ENCODE results near the gene KXD1. TPM values are rescaled to one million over a fixed set of nuclear protein-coding genes. Genes with fewer than 3 reads are reported as not detected.

The KXD1 gene, protein sequence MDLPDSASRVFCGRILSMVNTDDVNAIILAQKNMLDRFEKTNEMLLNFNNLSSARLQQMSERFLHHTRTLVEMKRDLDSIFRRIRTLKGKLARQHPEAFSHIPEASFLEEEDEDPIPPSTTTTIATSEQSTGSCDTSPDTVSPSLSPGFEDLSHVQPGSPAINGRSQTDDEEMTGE
- total RNA-seq = 42.6 TPM
- 81.9 TPM for polyA plus RNA-seq
- long read RNA-seq, donor 1, transcript KXD1-201 (5 exons, 1,426 nt) = major isoform, 5 of 7 reads
- long read RNA-seq, donor 1, partial matches to known transcripts = 0 of 7 reads
- long read RNA-seq, donor 1, other reads (novel, unspliced or antisense) = 0 of 7 reads
- long read RNA-seq, donor 2, transcript KXD1-201 (5 exons, 1,426 nt) = major isoform, 33 of 95 reads
- long read RNA-seq, donor 2, transcript KXD1-205 (4 exons, 686 nt) = minor isoform, 12 of 95 reads
- long read RNA-seq, donor 2, partial matches to known transcripts = 41 of 95 reads
- long read RNA-seq, donor 2, other reads (novel, unspliced or antisense) = 0 of 95 reads
- long read RNA-seq, donor 3, transcript KXD1-217 (5 exons, 2,738 nt) = minor isoform, 5 of 47 reads
- long read RNA-seq, donor 3, transcript KXD1-201 (5 exons, 1,426 nt) = major isoform, 28 of 47 reads
- long read RNA-seq, donor 3, transcript KXD1-205 (4 exons, 686 nt) = minor isoform, 8 of 47 reads
- long read RNA-seq, donor 3, partial matches to known transcripts = 0 of 47 reads
- long read RNA-seq, donor 3, other reads (novel, unspliced or antisense) = 0 of 47 reads
- long read RNA-seq, donor 4, transcript KXD1-201 (5 exons, 1,426 nt) = major isoform, 16 of 23 reads
- long read RNA-seq, donor 4, transcript KXD1-205 (4 exons, 686 nt) = minor isoform, 5 of 23 reads
- long read RNA-seq, donor 4, partial matches to known transcripts = 0 of 23 reads
- long read RNA-seq, donor 4, other reads (novel, unspliced or antisense) = 0 of 23 reads
- long read RNA-seq, donor 5, transcript KXD1-205 (4 exons, 686 nt) = minor isoform, 6 of 49 reads
- long read RNA-seq, donor 5, transcript KXD1-201 (5 exons, 1,426 nt) = major isoform, 32 of 49 reads
- long read RNA-seq, donor 5, partial matches to known transcripts = 6 of 49 reads
- long read RNA-seq, donor 5, other reads (novel, unspliced or antisense) = 0 of 49 reads
- long read RNA-seq, donor 6, transcript KXD1-201 (5 exons, 1,426 nt) = major isoform, 21 of 44 reads
- long read RNA-seq, donor 6, transcript KXD1-205 (4 exons, 686 nt) = minor isoform, 5 of 44 reads
- long read RNA-seq, donor 6, partial matches to known transcripts = 12 of 44 reads
- long read RNA-seq, donor 6, other reads (novel, unspliced or antisense) = 0 of 44 reads
- long read RNA-seq, donor 7, transcript KXD1-201 (5 exons, 1,426 nt) = major isoform, 23 of 33 reads
- long read RNA-seq, donor 7, transcript KXD1-205 (4 exons, 686 nt) = minor isoform, 7 of 33 reads
- long read RNA-seq, donor 7, partial matches to known transcripts = 0 of 33 reads
- long read RNA-seq, donor 7, other reads (novel, unspliced or antisense) = 0 of 33 reads
- long read RNA-seq, donor 8, transcript KXD1-201 (5 exons, 1,426 nt) = major isoform, 9 of 13 reads
- long read RNA-seq, donor 8, partial matches to known transcripts = 0 of 13 reads
- long read RNA-seq, donor 8, other reads (novel, unspliced or antisense) = 0 of 13 reads
- long read RNA-seq, donor 9, transcript KXD1-201 (5 exons, 1,426 nt) = major isoform, 18 of 46 reads
- long read RNA-seq, donor 9, partial matches to known transcripts = 21 of 46 reads
- long read RNA-seq, donor 9, other reads (novel, unspliced or antisense) = 0 of 46 reads
- long read RNA-seq, donor 10, transcript KXD1-201 (5 exons, 1,426 nt) = major isoform, 15 of 25 reads
- long read RNA-seq, donor 10, transcript KXD1-205 (4 exons, 686 nt) = minor isoform, 6 of 25 reads
- long read RNA-seq, donor 10, partial matches to known transcripts = 0 of 25 reads
- long read RNA-seq, donor 10, other reads (novel, unspliced or antisense) = 0 of 25 reads

DNA sequence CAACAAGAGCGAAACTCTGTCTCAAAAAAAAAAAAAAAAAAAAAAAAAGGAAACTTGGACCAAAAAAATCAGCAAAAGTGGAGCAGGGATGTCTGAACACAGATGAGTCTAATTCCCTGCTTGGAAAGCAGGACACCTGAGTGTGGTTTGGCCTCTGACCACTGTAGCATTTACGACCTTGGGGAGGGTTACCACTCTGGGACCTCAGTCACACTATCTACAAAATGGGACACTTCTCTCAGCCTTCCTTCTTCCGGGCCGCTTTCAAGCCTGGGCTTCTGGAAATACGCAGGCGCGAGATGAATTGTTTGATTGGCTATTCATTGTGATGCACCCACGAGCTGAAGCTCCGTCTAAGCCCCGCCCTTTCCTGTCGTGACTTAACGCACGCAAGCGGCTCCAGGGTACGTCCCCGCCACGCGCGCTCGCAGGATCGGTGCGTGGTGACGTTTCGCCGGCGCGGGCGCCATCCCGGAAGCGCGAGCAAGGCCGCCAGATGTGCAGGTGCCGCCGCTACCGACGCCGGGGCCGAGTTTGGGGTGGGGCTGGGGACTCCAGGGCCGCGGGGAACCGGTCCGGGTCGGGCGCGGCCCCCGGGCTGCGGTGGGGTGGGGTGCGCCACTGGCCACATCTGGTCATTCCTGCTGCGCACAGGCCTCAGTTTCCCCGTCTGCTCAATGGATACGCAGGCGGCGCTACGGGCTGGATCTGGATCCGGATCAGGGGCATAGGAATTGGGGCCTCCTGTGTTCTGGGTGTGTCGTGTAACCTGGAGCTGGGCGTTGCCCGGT lies at the start of gene KXD1:
Gene KXD1, plus strand, starts transcription at position 460 of the 791 bp plus-strand sequence. CDS start 4,187 bp downstream, outside the sequence.
- Histone ChIP-seq H3K9me3 (ENCODE audit: control insufficient read depth in 2 of 2, insufficient read depth in 1 of 2, low read length in 1 of 2) (peaks cover 0 to 4% of the 10 kb centered on the region in 2 donors), H3K36me3 (ENCODE audit: control insufficient read depth in 2 of 2, insufficient read depth in 2 of 2, low read length in 1 of 2) (peaks cover 6 to 9% of the 10 kb centered on the region in 2 donors), H3K27ac (ENCODE audit: low read depth in 1 of 2, low read length in 1 of 2) (peak within 1 kb of the TSS; percentile 88 to 97), H3K27me3 (ENCODE audit: control insufficient read depth in 2 of 2, insufficient read depth in 1 of 2, low read length in 1 of 2) (no peaks in the 10 kb centered on the region), H3K4me3 (ENCODE audit: low read length in 2 of 2) (peak within 1 kb of the TSS; percentile 95 to 97), H3K4me1 (ENCODE audit: control insufficient read depth in 2 of 2, insufficient read depth in 2 of 2, low read length in 2 of 2) (peaks cover 7 to 15% of the 10 kb centered on the region in 2 donors)
- 2% methylated on average over 58 of the region's 58 CpGs for WGBS
- DNase-seq (ENCODE audit: low read depth in 6 of 9, low spot score in 9 of 9) = peak; percentile 97 to 100 (median 98)

DNA sequence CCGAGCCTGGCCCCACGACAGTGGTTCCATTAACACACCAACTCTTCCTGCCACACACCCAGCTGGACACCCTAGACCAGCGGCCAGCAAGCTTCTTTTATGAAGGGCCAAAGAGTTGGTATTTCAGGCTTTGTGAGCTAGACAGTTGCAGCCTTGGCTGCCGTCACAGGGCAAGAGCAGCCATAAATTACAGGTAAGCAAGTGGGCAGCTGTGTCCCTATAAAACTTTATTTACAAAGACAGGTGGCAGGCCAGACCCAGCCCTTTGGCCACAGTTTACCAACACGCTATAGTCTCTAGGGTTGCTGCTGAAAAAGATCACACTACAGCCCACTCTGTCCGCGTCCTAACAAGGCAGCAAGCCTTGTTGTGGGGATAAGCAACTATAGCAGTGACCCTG lies 49.1 kb upstream of the KXD1 start:
- no peak overlapping the region for H3K27ac ChIP-seq (ENCODE audit: low read depth in 1 of 2, low read length in 1 of 2)
- no peak overlapping the region for H3K4me3 ChIP-seq (ENCODE audit: low read length in 2 of 2)
- WGBS = 84% methylated on average over 7 of the region's 7 CpGs
- H3K36me3 ChIP-seq (ENCODE audit: control insufficient read depth in 2 of 2, insufficient read depth in 2 of 2, low read length in 1 of 2) = no peaks in the 10 kb centered on the region
- no peaks in the 10 kb centered on the region for H3K9me3 ChIP-seq (ENCODE audit: control insufficient read depth in 2 of 2, insufficient read depth in 1 of 2, low read length in 1 of 2)
- no peak for DNase-seq (ENCODE audit: low read depth in 6 of 9, low spot score in 9 of 9)
- no peaks in the 10 kb centered on the region for H3K27me3 ChIP-seq (ENCODE audit: control insufficient read depth in 2 of 2, insufficient read depth in 1 of 2, low read length in 1 of 2)
- peaks cover 4 to 43% of the 10 kb centered on the region in 2 donors for H3K4me1 ChIP-seq (ENCODE audit: control insufficient read depth in 2 of 2, insufficient read depth in 2 of 2, low read length in 2 of 2)

DNA sequence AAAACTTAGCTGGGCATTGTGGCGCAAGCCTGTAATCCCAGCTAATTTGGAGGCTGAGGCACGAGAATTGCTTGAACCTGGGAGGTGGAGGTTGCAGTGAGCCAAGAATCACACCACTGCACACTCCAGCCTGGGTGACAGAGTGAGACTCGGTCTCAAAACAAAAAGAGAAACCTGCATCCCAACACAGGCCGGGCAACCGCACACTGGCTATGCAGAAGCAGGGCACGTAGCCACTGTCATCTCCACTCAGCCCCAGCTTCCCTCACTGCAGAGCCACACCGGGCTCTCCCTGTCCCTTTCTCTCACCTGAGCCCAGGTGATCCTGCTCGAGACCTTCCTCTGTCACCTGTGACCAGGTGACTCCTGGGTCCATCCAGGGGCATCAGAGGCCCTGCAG lies 47.5 kb upstream of the KXD1 start:
- peaks cover 0 to 5% of the 10 kb centered on the region in 2 donors for H3K36me3 ChIP-seq (ENCODE audit: control insufficient read depth in 2 of 2, insufficient read depth in 2 of 2, low read length in 1 of 2)
- H3K4me1 ChIP-seq (ENCODE audit: control insufficient read depth in 2 of 2, insufficient read depth in 2 of 2, low read length in 2 of 2) = peaks cover 4 to 33% of the 10 kb centered on the region in 2 donors
- 98% methylated on average over 8 of the region's 8 CpGs for WGBS
- no peak overlapping the region for H3K27ac ChIP-seq (ENCODE audit: low read depth in 1 of 2, low read length in 1 of 2)
- no peaks in the 10 kb centered on the region for H3K27me3 ChIP-seq (ENCODE audit: control insufficient read depth in 2 of 2, insufficient read depth in 1 of 2, low read length in 1 of 2)
- no peak for DNase-seq (ENCODE audit: low read depth in 6 of 9, low spot score in 9 of 9)
- H3K4me3 ChIP-seq (ENCODE audit: low read length in 2 of 2) = no peak overlapping the region
- no peaks in the 10 kb centered on the region for H3K9me3 ChIP-seq (ENCODE audit: control insufficient read depth in 2 of 2, insufficient read depth in 1 of 2, low read length in 1 of 2)

DNA sequence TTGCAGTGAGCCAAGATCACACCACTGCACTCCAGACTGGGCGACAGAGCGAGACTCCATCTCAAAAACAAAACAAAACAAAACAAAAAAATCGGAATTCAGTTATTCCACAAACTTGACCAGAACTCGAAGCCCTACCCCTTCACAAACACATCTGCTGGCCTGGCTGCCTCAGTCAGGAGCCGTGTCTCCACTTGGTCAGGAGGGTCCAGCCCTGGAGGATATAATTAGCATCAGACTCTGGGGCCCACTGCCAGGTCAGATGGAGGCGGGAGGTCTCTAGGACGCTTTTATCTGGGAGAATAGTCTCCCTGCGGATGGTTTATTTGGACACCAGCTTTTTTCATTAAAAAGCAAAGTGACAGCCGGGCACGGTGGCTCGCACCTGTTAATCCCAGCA lies 43.8 kb upstream of the KXD1 start:
- H3K9me3 ChIP-seq (ENCODE audit: control insufficient read depth in 2 of 2, insufficient read depth in 1 of 2, low read length in 1 of 2) = no peaks in the 10 kb centered on the region
- no peak overlapping the region for H3K4me3 ChIP-seq (ENCODE audit: low read length in 2 of 2)
- no peaks in the 10 kb centered on the region for H3K27me3 ChIP-seq (ENCODE audit: control insufficient read depth in 2 of 2, insufficient read depth in 1 of 2, low read length in 1 of 2)
- peaks cover 0 to 8% of the 10 kb centered on the region in 2 donors for H3K36me3 ChIP-seq (ENCODE audit: control insufficient read depth in 2 of 2, insufficient read depth in 2 of 2, low read length in 1 of 2)
- H3K4me1 ChIP-seq (ENCODE audit: control insufficient read depth in 2 of 2, insufficient read depth in 2 of 2, low read length in 2 of 2) = peaks cover 0 to 11% of the 10 kb centered on the region in 2 donors
- WGBS = 88% methylated on average over 11 of the region's 11 CpGs
- H3K27ac ChIP-seq (ENCODE audit: low read depth in 1 of 2, low read length in 1 of 2) = no peak overlapping the region
- no peak for DNase-seq (ENCODE audit: low read depth in 6 of 9, low spot score in 9 of 9)

DNA sequence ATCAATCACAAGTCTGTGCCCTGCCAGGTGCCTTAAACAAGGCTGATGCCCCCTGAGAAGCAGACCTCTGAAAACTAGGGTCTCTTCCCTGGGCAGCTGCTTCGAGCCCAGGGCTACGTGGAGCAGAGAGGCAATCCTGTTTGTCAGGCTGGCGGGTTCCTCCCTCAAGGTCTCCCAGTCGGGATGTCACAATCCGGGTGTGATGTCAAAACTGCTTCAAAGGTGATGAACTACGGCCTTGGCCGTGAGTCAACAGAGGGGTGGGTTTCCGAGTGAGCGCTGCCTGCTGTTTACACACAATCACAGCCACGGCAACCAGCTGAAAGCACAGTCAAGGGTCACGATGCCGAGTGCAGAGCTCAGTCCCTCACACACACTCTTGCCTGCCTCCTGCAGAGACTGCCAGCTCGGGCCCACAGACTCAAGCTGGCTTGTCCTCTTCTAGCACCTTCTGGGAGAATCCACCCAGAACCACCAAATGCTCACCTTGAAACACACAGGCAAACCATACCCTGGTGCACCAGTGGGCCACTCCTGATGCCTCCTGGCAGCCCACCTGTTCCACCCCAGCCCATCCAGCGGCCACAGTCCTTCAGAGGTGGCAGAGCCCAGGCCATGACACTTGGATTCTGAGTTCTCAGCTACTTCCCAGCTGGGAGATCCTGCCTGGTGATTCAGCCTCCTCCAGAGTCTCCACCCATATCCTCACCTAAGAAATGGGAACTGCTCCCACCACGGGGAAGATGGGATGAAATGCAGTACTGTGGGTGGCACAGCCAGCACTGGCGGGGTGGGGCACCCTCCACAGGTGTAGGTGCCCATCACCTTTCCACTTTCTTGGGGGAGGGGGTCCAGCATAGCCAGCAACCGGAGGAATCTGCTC lies 42.6 kb upstream of the KXD1 start:
- peaks cover 3 to 14% of the 10 kb centered on the region in 2 donors for H3K4me1 ChIP-seq (ENCODE audit: control insufficient read depth in 2 of 2, insufficient read depth in 2 of 2, low read length in 2 of 2)
- no peak overlapping the region for H3K4me3 ChIP-seq (ENCODE audit: low read length in 2 of 2)
- peaks cover 0 to 8% of the 10 kb centered on the region in 2 donors for H3K36me3 ChIP-seq (ENCODE audit: control insufficient read depth in 2 of 2, insufficient read depth in 2 of 2, low read length in 1 of 2)
- no peaks in the 10 kb centered on the region for H3K27me3 ChIP-seq (ENCODE audit: control insufficient read depth in 2 of 2, insufficient read depth in 1 of 2, low read length in 1 of 2)
- DNase-seq (ENCODE audit: low read depth in 6 of 9, low spot score in 9 of 9) = no peak
- WGBS = 95% methylated on average over 17 of the region's 17 CpGs
- no peaks in the 10 kb centered on the region for H3K9me3 ChIP-seq (ENCODE audit: control insufficient read depth in 2 of 2, insufficient read depth in 1 of 2, low read length in 1 of 2)
- H3K27ac ChIP-seq (ENCODE audit: low read depth in 1 of 2, low read length in 1 of 2) = peak overlapping the region in 1 of 2 donors; percentile 54

DNA sequence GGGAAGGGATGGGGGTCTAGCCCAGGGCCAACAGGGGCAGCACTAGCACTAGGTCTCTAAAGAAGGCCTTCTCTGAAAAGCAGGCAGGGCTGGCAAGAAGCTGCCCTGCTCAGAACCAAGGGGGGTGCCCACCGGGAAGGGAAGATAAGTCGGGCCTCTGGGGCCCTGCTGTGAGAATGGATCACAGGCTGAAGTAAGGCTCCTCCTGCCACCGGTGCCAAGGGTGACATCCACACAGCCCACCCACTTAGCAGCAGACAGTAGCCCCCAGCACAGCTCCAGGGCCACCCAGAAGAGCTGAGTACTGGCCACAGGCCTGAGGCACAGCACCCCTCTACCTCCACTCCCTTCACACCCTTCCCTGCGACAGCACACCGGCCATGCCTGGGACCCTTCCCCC lies 41.7 kb upstream of the KXD1 start:
- Histone ChIP-seq H3K4me3 (ENCODE audit: low read length in 2 of 2) (no peak overlapping the region), H3K27ac (ENCODE audit: low read depth in 1 of 2, low read length in 1 of 2) (no peak overlapping the region), H3K9me3 (ENCODE audit: control insufficient read depth in 2 of 2, insufficient read depth in 1 of 2, low read length in 1 of 2) (no peaks in the 10 kb centered on the region), H3K27me3 (ENCODE audit: control insufficient read depth in 2 of 2, insufficient read depth in 1 of 2, low read length in 1 of 2) (no peaks in the 10 kb centered on the region), H3K36me3 (ENCODE audit: control insufficient read depth in 2 of 2, insufficient read depth in 2 of 2, low read length in 1 of 2) (peaks cover 0 to 8% of the 10 kb centered on the region in 2 donors), H3K4me1 (ENCODE audit: control insufficient read depth in 2 of 2, insufficient read depth in 2 of 2, low read length in 2 of 2) (peaks cover 3 to 22% of the 10 kb centered on the region in 2 donors)
- DNase-seq (ENCODE audit: low read depth in 6 of 9, low spot score in 9 of 9) = no peak
- WGBS = 79% methylated on average over 5 of the region's 5 CpGs

DNA sequence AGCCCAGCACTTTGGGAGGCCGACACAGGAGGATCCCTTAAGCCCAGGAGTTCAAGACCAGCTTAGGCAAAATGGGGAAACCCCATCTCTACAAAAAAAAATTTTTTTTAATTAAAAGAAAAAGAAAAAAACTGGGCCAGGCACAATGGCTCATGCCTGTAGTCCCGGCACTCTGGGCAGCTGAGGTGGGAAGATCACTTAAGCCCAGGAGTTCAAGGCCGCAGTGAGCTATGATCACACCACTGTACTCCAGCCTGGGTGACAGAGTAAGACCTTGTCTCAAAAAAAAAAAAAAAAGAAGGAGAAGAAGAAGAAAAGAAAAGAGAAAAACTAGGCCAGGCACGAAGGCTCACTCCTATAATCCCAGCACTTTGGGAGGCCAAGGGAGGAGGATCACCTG lies 40.1 kb upstream of the KXD1 start:
- no peak for DNase-seq (ENCODE audit: low read depth in 6 of 9, low spot score in 9 of 9)
- 98% methylated on average over 4 of the region's 4 CpGs for WGBS
- peaks cover 0 to 8% of the 10 kb centered on the region in 2 donors for H3K36me3 ChIP-seq (ENCODE audit: control insufficient read depth in 2 of 2, insufficient read depth in 2 of 2, low read length in 1 of 2)
- H3K27me3 ChIP-seq (ENCODE audit: control insufficient read depth in 2 of 2, insufficient read depth in 1 of 2, low read length in 1 of 2) = no peaks in the 10 kb centered on the region
- H3K4me1 ChIP-seq (ENCODE audit: control insufficient read depth in 2 of 2, insufficient read depth in 2 of 2, low read length in 2 of 2) = peaks cover 3 to 26% of the 10 kb centered on the region in 2 donors
- no peak overlapping the region for H3K4me3 ChIP-seq (ENCODE audit: low read length in 2 of 2)
- H3K9me3 ChIP-seq (ENCODE audit: control insufficient read depth in 2 of 2, insufficient read depth in 1 of 2, low read length in 1 of 2) = no peaks in the 10 kb centered on the region
- no peak overlapping the region for H3K27ac ChIP-seq (ENCODE audit: low read depth in 1 of 2, low read length in 1 of 2)
